ENCODE data around the gene NEK1. TPM values are rescaled to one million over a fixed set of nuclear protein-coding genes. Genes with fewer than 3 reads are reported as not detected.

Gene NEK1
- total and polyA plus RNA-seq, 7 donors: 3.9 to 19.1 (median 16.1) TPM

DNA sequence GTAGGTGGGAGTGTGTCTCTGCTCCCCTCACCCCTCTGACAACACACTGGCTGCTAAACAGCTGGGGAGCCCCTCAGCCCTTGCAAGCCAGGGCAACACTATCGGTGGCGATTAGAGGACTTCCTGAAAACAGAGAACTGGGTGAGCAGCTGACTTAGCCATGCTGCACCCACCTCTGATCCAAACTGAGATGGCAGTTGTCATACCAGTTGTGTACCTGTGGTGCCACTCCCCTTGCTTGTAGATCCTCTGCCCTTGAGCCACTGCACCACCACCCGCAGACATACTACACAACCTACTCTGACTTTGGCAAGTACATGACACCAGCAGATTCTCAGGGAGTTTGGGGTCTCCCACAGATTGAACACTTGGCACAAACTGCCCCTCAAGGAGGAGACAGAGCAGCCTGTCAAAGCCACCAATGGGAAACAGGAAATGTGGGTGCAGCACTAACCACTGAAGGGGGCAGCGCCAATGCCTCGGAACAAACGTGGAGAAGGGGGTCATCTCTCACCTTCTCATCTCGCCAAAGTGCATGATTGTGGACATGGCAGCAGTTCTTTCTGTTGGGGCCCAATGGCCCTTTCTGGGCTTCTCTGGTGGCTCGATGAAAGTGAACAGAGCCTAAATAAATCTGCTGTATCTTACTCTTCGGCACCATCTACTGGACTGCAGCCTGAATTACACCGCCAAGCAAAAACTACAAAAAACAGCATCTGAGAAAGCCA lies 119.8 kb downstream of the NEK1 start:
- intact Hi-C loops (cut with DNase I): no loop called here
- DNase-seq: no peak
- Histone ChIP-seq H3K4me1 (no peaks in the 10 kb centered on the region), H3K4me3 (no peak overlapping the region), H3K27me3 (no peaks in the 10 kb centered on the region), H3K36me3 (peaks cover 0 to 10% (median 0%) of the 10 kb centered on the region in 4 donors), H3K27ac (no peak overlapping the region), H3K9me3 (peaks cover 0 to 6% (median 0%) of the 10 kb centered on the region in 4 donors)
- no peak for TF ChIP-seq POLR2A (IDR thresholded peaks at IDR 0.05)
- TF ChIP-seq CTCF (IDR thresholded peaks at IDR 0.05): peak in 3 of 4 experiments; percentile 39 to 63 (median 53)
- WGBS, 2 donors: 68 to 70% methylated on average over 10 of the region's 10 CpGs

DNA sequence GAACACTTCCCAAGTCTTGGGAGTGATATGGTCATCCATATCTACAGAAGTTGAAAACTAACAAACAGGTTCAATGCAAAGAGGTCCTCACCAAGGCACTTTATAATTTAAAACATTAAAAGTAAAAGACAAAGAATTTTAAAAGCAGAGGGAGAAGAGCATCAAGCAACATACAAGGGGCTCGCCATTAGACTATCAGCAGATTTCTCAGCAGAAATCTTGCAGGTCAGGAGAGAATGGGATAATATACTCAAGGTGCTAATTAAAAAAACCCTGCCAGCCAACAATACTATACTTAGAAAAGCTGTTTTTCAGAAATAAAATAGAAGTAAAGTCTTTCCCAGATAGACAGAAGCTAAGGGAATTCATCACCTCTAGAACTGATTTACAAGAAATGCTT lies 121.2 kb downstream of the NEK1 start:
- no peak overlapping the region for H3K27ac ChIP-seq
- TF ChIP-seq POLR2A (IDR thresholded peaks at IDR 0.05) (no peak), POLR2AphosphoS5 (IDR thresholded peaks at IDR 0.05) (no peak), EP300 (IDR thresholded peaks at IDR 0.05) (no peak), CTCF (IDR thresholded peaks at IDR 0.05) (no peak)
- H3K9me3 ChIP-seq: peaks cover 0 to 6% (median 0%) of the 10 kb centered on the region in 4 donors
- H3K4me3 ChIP-seq: no peak overlapping the region
- H3K27me3 ChIP-seq: no peaks in the 10 kb centered on the region
- H3K4me1 ChIP-seq: no peaks in the 10 kb centered on the region
- H3K36me3 ChIP-seq: peaks cover 0 to 10% (median 0%) of the 10 kb centered on the region in 4 donors
- intact Hi-C loops (cut with DNase I): no loop called here
- DNase-seq: no peak
- WGBS, 2 donors: 98 to 100% methylated on average over 1 of the region's 1 CpG

DNA sequence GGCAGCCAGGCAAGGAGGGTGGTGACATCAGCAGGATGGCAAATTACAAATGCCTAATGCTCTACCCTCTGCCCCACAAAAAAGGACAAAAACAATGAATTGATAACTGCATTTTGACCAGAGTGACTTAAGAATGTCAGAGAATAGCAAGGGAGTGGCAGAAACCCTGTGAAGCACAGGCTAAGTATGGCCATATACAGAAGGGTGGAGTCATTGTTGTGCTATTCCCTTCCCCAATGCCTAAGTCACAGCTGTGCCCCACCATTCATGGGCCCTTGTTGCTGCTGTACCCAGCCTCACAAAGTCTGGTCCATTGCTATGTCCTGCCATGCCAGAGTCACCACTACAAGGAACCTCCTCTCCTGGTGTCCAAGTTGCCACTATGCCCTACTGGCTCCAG lies 123.1 kb downstream of the NEK1 start:
- Histone ChIP-seq H3K36me3 (peaks cover 0 to 10% (median 0%) of the 10 kb centered on the region in 4 donors), H3K4me3 (no peak overlapping the region), H3K27ac (no peak overlapping the region), H3K27me3 (no peaks in the 10 kb centered on the region), H3K9me3 (peaks cover 0 to 6% (median 0%) of the 10 kb centered on the region in 4 donors), H3K4me1 (no peaks in the 10 kb centered on the region)
- TF ChIP-seq POLR2AphosphoS5 (IDR thresholded peaks at IDR 0.05): no peak
- no peak for TF ChIP-seq CTCF (IDR thresholded peaks at IDR 0.05)
- no peak for TF ChIP-seq POLR2A (IDR thresholded peaks at IDR 0.05)
- TF ChIP-seq EP300 (IDR thresholded peaks at IDR 0.05): no peak
- intact Hi-C loops (cut with DNase I): loop anchor here (5.0 to 10.0 kb wide), 2 partner anchors 225 to 477 kb away; partner anchors contain the start of gene CBR4
- DNase-seq: no peak

DNA sequence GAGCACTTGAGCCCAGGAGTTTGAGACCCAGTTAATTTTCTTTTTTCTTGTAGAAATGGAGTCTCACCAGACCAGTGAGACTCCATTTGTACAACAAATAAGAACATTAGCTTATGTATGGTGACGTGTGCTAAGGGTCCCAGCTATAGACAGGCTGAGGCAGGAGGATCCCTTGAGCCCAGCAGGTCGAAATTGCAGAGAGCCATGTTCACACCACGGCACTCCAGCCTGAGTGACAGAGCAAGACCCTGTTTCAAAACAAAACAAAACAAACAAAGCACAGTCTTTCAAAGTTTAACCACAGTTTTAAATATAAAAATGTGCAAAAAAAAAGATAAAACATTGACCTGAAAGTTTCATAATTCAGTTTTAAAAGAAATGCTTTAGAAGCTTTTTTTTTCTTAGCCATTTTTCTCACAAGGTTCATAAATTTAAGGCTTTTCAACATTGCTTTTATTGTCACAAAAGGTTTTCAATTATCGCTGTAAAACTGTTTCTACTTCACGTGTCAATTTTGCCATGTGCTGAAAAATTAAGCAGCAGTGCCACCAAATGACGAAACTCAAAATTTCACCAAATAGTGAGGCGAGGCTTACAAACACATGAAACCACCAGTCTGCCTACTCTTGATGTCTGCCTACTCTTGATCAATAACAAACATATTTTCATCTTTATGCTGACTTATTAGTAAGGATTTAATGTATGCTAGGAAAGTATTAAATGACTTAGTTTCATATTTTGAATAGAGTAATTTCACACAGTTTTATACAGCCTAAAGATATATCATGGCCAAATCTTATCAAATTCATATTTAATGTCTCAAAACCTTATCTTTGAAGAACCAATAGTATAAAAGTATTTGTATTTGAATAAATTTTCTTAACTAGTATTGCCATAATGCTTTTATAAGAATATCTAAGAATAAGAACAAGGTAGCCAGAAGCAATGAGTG lies 126.3 kb downstream of the NEK1 start:
- H3K4me1 ChIP-seq: no peaks in the 10 kb centered on the region
- no peak for TF ChIP-seq POLR2AphosphoS5 (IDR thresholded peaks at IDR 0.05)
- no peak for TF ChIP-seq EP300 (IDR thresholded peaks at IDR 0.05)
- peak in 3 of 4 experiments; percentile 5 to 42 (median 19) for TF ChIP-seq CTCF (IDR thresholded peaks at IDR 0.05)
- TF ChIP-seq POLR2A (IDR thresholded peaks at IDR 0.05): no peak
- H3K4me3 ChIP-seq: no peak overlapping the region
- intact Hi-C loops (cut with DNase I): loop anchor here (5.0 to 10.0 kb wide), 2 partner anchors 221 to 474 kb away; partner anchors contain the start of gene CBR4
- 17 to 24% methylated on average over 7 of the region's 7 CpGs for WGBS, 2 donors
- no peaks in the 10 kb centered on the region for H3K27me3 ChIP-seq
- peaks cover 0 to 4% (median 0%) of the 10 kb centered on the region in 4 donors for H3K36me3 ChIP-seq
- no peak for DNase-seq
- H3K9me3 ChIP-seq: no peaks in the 10 kb centered on the region
- H3K27ac ChIP-seq: no peak overlapping the region
